ENCODE results near the gene PHF12. TPM values are rescaled to one million over a fixed set of nuclear protein-coding genes. Genes with fewer than 3 reads are reported as not detected.
A peak's percentile ranks its signal among the peaks of the same experiment; 100 is the strongest.

PHF12 gene
- total and polyA plus RNA-seq, 2 of the 13 experiments (the other 11 are each of a cell fraction or from before 2014, with no cell fraction given): 9.8 to 17.1 TPM

- POLR2A ChIA-PET: interaction anchor here (1.0 to 4.4 kb wide), 9 partner anchors 8 to 287 kb away, joined by 3 to 57 read pairs (median 8); partner anchors contain the start of genes FLOT2, SDF2 and SUPT6H
- in situ Hi-C loops (cut with HindIII; ENCODE audit: extremely low pct_ligation_motif_present, low pct_unique_long_range_greater_than_20kb): loop anchor here (5.0 kb wide), 1 partner anchor 37 kb away; no protein-coding TSS in a partner anchor
- DNase-seq (ENCODE audit: low spot score) (no peak), ATAC-seq (no peak), FAIRE-seq (no peak)
- Histone ChIP-seq H4K20me1 (ENCODE audit: insufficient read depth, low read length) (peaks cover 9% of the 10 kb centered on the region; the same call in 1 of the 2 replicates), H2AFZ (ENCODE audit: low read length) (peak overlapping the region; percentile 8), H3K9me3 (ENCODE audit: low read length) (no peaks in the 10 kb centered on the region), H3K4me2 (ENCODE audit: low read depth, low read length) (peak overlapping the region; percentile 90), H3K27me3 (ENCODE audit: control insufficient read depth in 1 of 2, insufficient read depth in 2 of 2, low read length in 2 of 2) (no peaks in the 10 kb centered on the region; a peak in 1 of 5 replicates), H3K79me2 (ENCODE audit: insufficient read depth, low read length) (peaks cover 70% of the 10 kb centered on the region), H3K4me3 (replicated peaks in 1 of 3; ENCODE audit: insufficient read depth in 1 of 3, low read depth in 2 of 3, low read length in 3 of 3) (peak overlapping the region; percentile 87 to 97 (median 96)), H3K27ac (ENCODE audit: extremely low read length, insufficient read depth, low read length) (peak overlapping the region; percentile 88), H3K9ac (ENCODE audit: insufficient read depth, low read depth, low read length) (peak overlapping the region; percentile 90), H3K4me1 (ENCODE audit: insufficient read depth, low read length) (peaks cover 49% of the 10 kb centered on the region), H3K36me3 (replicated peaks in 1 of 2; ENCODE audit: control insufficient read depth in 1 of 2, insufficient read depth in 2 of 2, low read length in 2 of 2) (peaks cover 3 to 8% of the 10 kb centered on the region in 2 experiments; a peak in 1 of 5 replicates)
- intact Hi-C loops (cut with micrococcal nuclease; ENCODE audit: unreplicated experiment): no loop called here
- WGBS (ENCODE audit: low lambda C conversion rate): under 1% methylated on average over 13 of the region's 15 CpGs
- TSS peak; percentile 44 for BruUV-seq (replicated peaks)
- CTCF ChIA-PET (ENCODE audit: low intra/inter-chr PET ratio, low total read pairs): interaction anchor here (1.2 kb wide), 1 partner anchor 46 kb away, joined by 4 read pairs; the partner anchor contains the start of gene DHRS13
- 0 out of 2 replicates have a peak, but pooled peaks have one; percentile 40 for TF ChIP-seq ZNF678 (CRISPR knock-in tag; IDR thresholded peaks at IDR 0.05)
- no peak for TF ChIP-seq ZBTB1 (CRISPR knock-in tag; IDR thresholded peaks at IDR 0.05; ENCODE audit: borderline replicate concordance)
- 0 out of 2 replicates have a peak, but pooled peaks have one; percentile 28 for TF ChIP-seq ZSCAN22 (CRISPR knock-in tag; IDR thresholded peaks at IDR 0.05)
- no peak for TF ChIP-seq POLR2AphosphoS2 (IDR thresholded peaks at IDR 0.05; ENCODE audit: low read depth, low read length)
- no peak for TF ChIP-seq HNF1A (IDR thresholded peaks at IDR 0.05; ENCODE audit: low read depth)
- TF ChIP-seq HNF1A (CRISPR knock-in tag; IDR thresholded peaks at IDR 0.05; ENCODE audit: borderline replicate concordance): 0 out of 2 replicates have a peak, but pooled peaks have one; percentile 18
- no peak for TF ChIP-seq GATAD1 (CRISPR knock-in tag; IDR thresholded peaks at IDR 0.05)
- TF ChIP-seq, protein P1, sequence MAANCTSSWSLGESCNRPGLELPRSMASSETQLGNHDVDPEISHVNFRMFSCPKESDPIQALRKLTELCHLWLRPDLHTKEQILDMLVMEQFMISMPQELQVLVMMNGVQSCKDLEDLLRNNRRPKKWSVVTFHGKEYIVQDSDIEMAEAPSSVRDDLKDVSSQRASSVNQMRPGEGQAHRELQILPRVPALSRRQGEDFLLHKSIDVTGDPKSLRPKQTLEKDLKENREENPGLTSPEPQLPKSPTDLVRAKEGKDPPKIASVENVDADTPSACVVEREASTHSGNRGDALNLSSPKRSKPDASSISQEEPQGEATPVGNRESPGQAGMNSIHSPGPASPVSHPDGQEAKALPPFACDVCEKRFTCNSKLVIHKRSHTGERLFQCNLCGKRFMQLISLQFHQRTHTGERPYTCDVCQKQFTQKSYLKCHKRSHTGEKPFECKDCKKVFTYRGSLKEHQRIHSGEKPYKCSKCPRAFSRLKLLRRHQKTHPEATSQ (CRISPR knock-in tag; IDR thresholded peaks at IDR 0.05; ENCODE audit: borderline replicate concordance): 0 out of 2 replicates have a peak, but pooled peaks have one; percentile 21
- TF ChIP-seq ZBTB8A (CRISPR knock-in tag; IDR thresholded peaks at IDR 0.05; ENCODE audit: borderline replicate concordance, low read depth): no peak
- TF ChIP-seq RBAK (CRISPR knock-in tag; IDR thresholded peaks at IDR 0.05): no peak
- TF ChIP-seq, protein P2, sequence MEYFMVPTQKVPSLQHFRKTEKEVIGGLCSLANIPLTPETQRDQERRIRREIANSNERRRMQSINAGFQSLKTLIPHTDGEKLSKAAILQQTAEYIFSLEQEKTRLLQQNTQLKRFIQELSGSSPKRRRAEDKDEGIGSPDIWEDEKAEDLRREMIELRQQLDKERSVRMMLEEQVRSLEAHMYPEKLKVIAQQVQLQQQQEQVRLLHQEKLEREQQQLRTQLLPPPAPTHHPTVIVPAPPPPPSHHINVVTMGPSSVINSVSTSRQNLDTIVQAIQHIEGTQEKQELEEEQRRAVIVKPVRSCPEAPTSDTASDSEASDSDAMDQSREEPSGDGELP (IDR thresholded peaks at IDR 0.05; ENCODE audit: borderline replicate concordance, low read depth): no peak
- no peak for TF ChIP-seq ZC3H4 (CRISPR knock-in tag; IDR thresholded peaks at IDR 0.05; ENCODE audit: borderline replicate concordance)
- TF ChIP-seq CC2D1A (CRISPR knock-in tag; IDR thresholded peaks at IDR 0.05): no peak
- peak; percentile 31; the same call in 1 of the 2 replicates for TF ChIP-seq ZNF788 (CRISPR knock-in tag; IDR thresholded peaks at IDR 0.05; ENCODE audit: borderline replicate concordance)
- no peak for TF ChIP-seq ZFP91 (CRISPR knock-in tag; IDR thresholded peaks at IDR 0.05; ENCODE audit: borderline replicate concordance)
- no peak for TF ChIP-seq ATF1 (CRISPR knock-in tag; IDR thresholded peaks at IDR 0.05)
- no peak for TF ChIP-seq ZNF773 (CRISPR knock-in tag; IDR thresholded peaks at IDR 0.05; ENCODE audit: borderline replicate concordance)
Observed at GRCh38 chr17:28948873-28949184, 2.5 kb downstream of the PHF12 start.
